HepG2 (cell line): ENCODE data around the gene CMTM3. TPM values are rescaled to one million over a fixed set of nuclear protein-coding genes. Genes with fewer than 3 reads are reported as not detected.

Source experiments
- FOXO4 ChIP-seq: sonication (generic); formaldehyde crosslinking; conservative IDR thresholded peaks from 2 replicates; pipeline ENCODE4 v1.8.1; 2023; ENCODE audit warnings: missing genetic modification reagents
- HINFP ChIP-seq: sonication (generic); formaldehyde crosslinking; IDR thresholded peaks from 2 replicates; pipeline ENCODE4 v1.4.0; 2020; ENCODE audit warnings: low read depth, mild to moderate bottlenecking, missing genetic modification reagents
- PCBP2 ChIP-seq: fragments of 200-400 bp; formaldehyde crosslinking; optimal IDR thresholded peaks from 2 replicates; pipeline ENCODE3; 2018; ENCODE audit warnings: low read length, low read depth; ENCODE audit not compliant: poor library complexity, severe bottlenecking
- SNAPC4 ChIP-seq: sonication (generic); formaldehyde crosslinking; IDR thresholded peaks from 2 replicates; pipeline ENCODE4 v1.4.0; 2020; ENCODE audit warnings: mild to moderate bottlenecking, missing genetic modification reagents
- SNRNP70 ChIP-seq: fragments of 200-400 bp; formaldehyde crosslinking; IDR thresholded peaks from 2 replicates; pipeline ENCODE4 v1.6.1; 2017; ENCODE audit warnings: mild to moderate bottlenecking, low read depth, low read length, moderate library complexity
- SP1 ChIP-seq, 2 experiments: fragments of 450-650 bp in 1 of 2; sonication (generic) in 1 of 2; formaldehyde crosslinking in 1 of 2; IDR thresholded peaks; 2 replicates each; pipeline versions ENCODE4 v1.4.0 to v1.6.1; 2016 to 2020; ENCODE audit warnings: missing genetic modification reagents in 1 of 2
- TAF1 ChIP-seq: sonication (generic); formaldehyde crosslinking; IDR thresholded peaks from 2 replicates; pipeline ENCODE4 v1.4.0; 2020; ENCODE audit warnings: missing genetic modification reagents
- TEF ChIP-seq: sonication (generic); formaldehyde crosslinking; IDR thresholded peaks from 2 replicates; pipeline ENCODE4 v1.5.0; 2020; ENCODE audit warnings: missing genetic modification reagents
- TRIM24 ChIP-seq: sonication (generic); formaldehyde crosslinking; IDR thresholded peaks from 2 replicates; pipeline ENCODE4 v1.8.0; 2022; ENCODE audit warnings: mild to moderate bottlenecking, missing genetic modification reagents
- ZNF317 ChIP-seq: sonication (generic); formaldehyde crosslinking; IDR thresholded peaks from 2 replicates; pipeline ENCODE4 v1.5.0; 2020; ENCODE audit warnings: mild to moderate bottlenecking, missing genetic modification reagents
- ZNF383 ChIP-seq: sonication (generic); formaldehyde crosslinking; IDR thresholded peaks from 2 replicates; pipeline ENCODE4 v1.4.0; 2020; ENCODE audit warnings: missing genetic modification reagents, mild to moderate bottlenecking, borderline replicate concordance
- ZNF552 ChIP-seq: sonication (generic); formaldehyde crosslinking; IDR thresholded peaks from 2 replicates; pipeline ENCODE4 v1.9.0; 2022; ENCODE audit warnings: missing genetic modification reagents, mild to moderate bottlenecking, borderline replicate concordance
- ZNF644 ChIP-seq: IDR thresholded peaks from 2 replicates; pipeline ENCODE4 v1.6.1; 2016; ENCODE audit warnings: low read depth
- ZNF737 ChIP-seq: sonication (generic); formaldehyde crosslinking; IDR thresholded peaks from 2 replicates; pipeline ENCODE4 v1.5.0; 2020; ENCODE audit warnings: missing genetic modification reagents, mild to moderate bottlenecking, borderline replicate concordance
- ZNF800 ChIP-seq: sonication (generic); formaldehyde crosslinking; IDR thresholded peaks from 2 replicates; pipeline ENCODE4 v1.4.0; 2020; ENCODE audit warnings: missing genetic modification reagents
- ZZZ3 ChIP-seq: sonication (generic); formaldehyde crosslinking; IDR thresholded peaks from 2 replicates; pipeline ENCODE4 v1.4.0; 2020; ENCODE audit warnings: missing genetic modification reagents, mild to moderate bottlenecking, borderline replicate concordance
- polyA plus RNA-seq, 8 experiments: library from polyadenylated mRNA; depleted of rRNA in 3 of 8; stranded (reverse) in 7 of 8; unstranded in 1 of 8; fragments of >200 nt; fragmentation: Illumina TruSeq in 4 of 8; extraction: Trizol in 4 of 8; gene quantifications; 2 replicates each; pipeline versions ENCODE4 v1.2.1 to v1.2.3, GENCODE V29; 2011 to 2016; ENCODE audit warnings: low read depth in 4 of 8, missing spikeins in 1 of 8, mixed read lengths in 1 of 8; ENCODE audit not compliant: insufficient read depth in 1 of 8
- total RNA-seq, 5 experiments: library from RNA; depleted of rRNA; stranded (reverse); fragments of >200 nt; fragmentation: Illumina TruSeq; extraction: Trizol; gene quantifications; 2 replicates each; pipeline ENCODE4 v1.2.3, GENCODE V29; 2016; ENCODE audit warnings: low read depth in 1 of 5

Gene CMTM3
- total and polyA plus RNA-seq, 2 of the 13 experiments (the other 11 are each of a cell fraction or from before 2014, with no cell fraction given) = 29.2 to 48.7 TPM

- TF ChIP-seq ZNF800 (CRISPR knock-in tag) = peak; percentile 71; the same call in 1 of the 2 replicates
- peak; percentile 80; the same call in 1 of the 2 replicates for TF ChIP-seq SNAPC4 (CRISPR knock-in tag)
- TF ChIP-seq TAF1 (CRISPR knock-in tag) = no peak
- no peak for TF ChIP-seq SP1 (IDR thresholded peaks at IDR 0.05)
- TF ChIP-seq SP1 (CRISPR knock-in tag; IDR thresholded peaks at IDR 0.05) = no peak
- peak; percentile 62; the same call in 1 of the 2 replicates for TF ChIP-seq ZZZ3
- TF ChIP-seq ZNF383 (CRISPR knock-in tag) = no peak
- TF ChIP-seq ZNF644 (CRISPR knock-in tag) = no peak
- peak; percentile 23; the same call in 1 of the 2 replicates for TF ChIP-seq ZNF737 (CRISPR knock-in tag)
- TF ChIP-seq ZNF552 (CRISPR knock-in tag) = 0 out of 2 replicates have a peak, but pooled peaks have one; percentile 33
- TF ChIP-seq SNRNP70 = no peak
- no peak for TF ChIP-seq TEF (CRISPR knock-in tag)
- peak; percentile 85 for TF ChIP-seq HINFP (CRISPR knock-in tag)
- no peak for TF ChIP-seq FOXO4
- no peak for TF ChIP-seq PCBP2
- no peak for TF ChIP-seq TRIM24 (CRISPR knock-in tag)
- TF ChIP-seq ZNF317 = peak; percentile 77
Observed at GRCh38 chr16:66608241-66609138, 4.0 kb downstream of the CMTM3 start (continued).
